K562 (cell line): ENCODE results near the gene ABLIM2. TPM values are rescaled to one million over a fixed set of nuclear protein-coding genes. Genes with fewer than 3 reads are reported as not detected.
A peak's percentile ranks its signal among the peaks of the same experiment; 100 is the strongest.

ENCODE experiments used
- ATAC-seq: fragments of 200-7000 bp; cut with Tn5 transposase; 3 replicates; pipeline ENCODE4 v1.9.1; 2020; ENCODE audit warnings: moderate library complexity
- BruUV-seq: library from RNA; stranded (reverse); fragments of 400-500 nt; replicated peaks from 2 replicates; lab custom pipeline; 2021; lab: Mats Ljungman, UMichigan
- CTCF ChIA-PET: fragments of 300-600 bp; formaldehyde crosslinking; extraction: SDS; loops from one replicate; lab custom pipeline; 2021; ENCODE audit warnings: low intra/inter-chr PET ratio; lab: Yijun Ruan, JAX
- POLR2A ChIA-PET: fragments of 300-600, 350-650 bp; sonication (Branson Sonifier 250); formaldehyde crosslinking; extraction: SDS; loops from one replicate; lab custom pipeline; 2021; ENCODE audit warnings: antibody characterized with exemption, inconsistent platforms; lab: Yijun Ruan, JAX
- DNase-seq, 4 experiments: peaks; one replicate each; pipeline versions ENCODE4 v3.0.0 to v3.0.0-alpha.2; 2011 to 2018; ENCODE audit warnings: low spot score in 3 of 4, mixed read lengths in 3 of 4; ENCODE audit errors: extremely low read depth in 1 of 4
- FAIRE-seq: peaks from 2 replicates; lab custom pipeline; 2011; peaks lifted over from hg19 to GRCh38; lab: Jason Lieb, UNC
- H2AFZ ChIP-seq: 2 replicates; pipeline ENCODE4 v1.6.0; 2011; ENCODE audit warnings: low read depth, low read length, control low read depth, inconsistent platforms
- H3K27ac ChIP-seq: fragments of 200-600 bp; 3 replicates; pipeline ENCODE4 v1.8.0; 2011; ENCODE audit warnings: low read depth, mild to moderate bottlenecking, control low read depth, inconsistent platforms, low read length, moderate library complexity, mixed read lengths; ENCODE audit errors: extremely low read depth
- H3K27me3 ChIP-seq, 2 experiments: fragments of 300-600 bp in 1 of 2; 2 replicates in 1 of 2; 3 replicates in 1 of 2; pipeline versions ENCODE4 v1.6.0 to v1.8.0; 2011; ENCODE audit warnings: inconsistent platforms in 2 of 2, low read length in 2 of 2, mild to moderate bottlenecking in 1 of 2, mixed read lengths in 1 of 2, moderate library complexity in 1 of 2; ENCODE audit not compliant: control insufficient read depth in 2 of 2, insufficient read depth in 2 of 2
- H3K36me3 ChIP-seq: fragments of 300-600 bp; 3 replicates; pipeline ENCODE4 v1.8.0; 2011; ENCODE audit warnings: mild to moderate bottlenecking, low read length, inconsistent platforms; ENCODE audit not compliant: control insufficient read depth, insufficient read depth
- H3K4me1 ChIP-seq, 2 experiments: fragments of 200-600 bp in 1 of 2; replicated peaks in 1 of 2; 2 replicates in 1 of 2; 3 replicates in 1 of 2; pipeline versions ENCODE4 v1.5.1 to v1.8.0; 2011; ENCODE audit warnings: inconsistent platforms in 2 of 2, low read length in 2 of 2, mild to moderate bottlenecking in 1 of 2, mixed read lengths in 1 of 2, moderate library complexity in 1 of 2; ENCODE audit not compliant: control insufficient read depth in 2 of 2, insufficient read depth in 2 of 2
- H3K4me2 ChIP-seq: 2 replicates; pipeline ENCODE4 v1.6.1; 2011; ENCODE audit warnings: low read length, control low read depth, inconsistent platforms, mixed read lengths; ENCODE audit not compliant: insufficient read depth
- H3K4me3 ChIP-seq: fragments of 200-600 bp; sonication (generic), shearing (Covaris generic); 2 replicates; pipeline ENCODE4 v1.5.1; 2016; ENCODE audit warnings: control low read depth, inconsistent platforms
- H3K79me2 ChIP-seq: fragments of 200-600 bp; 3 replicates; pipeline ENCODE4 v1.8.0; 2011; ENCODE audit warnings: low read length, inconsistent platforms; ENCODE audit not compliant: control insufficient read depth, insufficient read depth
- H3K9ac ChIP-seq, 2 experiments: 2 replicates each; pipeline versions ENCODE4 v1.6.0 to v1.6.1; 2011; ENCODE audit warnings: low read depth in 2 of 2, low read length in 2 of 2, control low read depth in 1 of 2, inconsistent platforms in 1 of 2, mild to moderate bottlenecking in 1 of 2, mixed read lengths in 1 of 2; ENCODE audit not compliant: insufficient read depth in 1 of 2
- H3K9me1 ChIP-seq: one replicate; pipeline ENCODE4 v1.6.0; 2011; ENCODE audit warnings: inconsistent platforms, mild to moderate bottlenecking, low read length, moderate library complexity; ENCODE audit not compliant: control insufficient read depth, insufficient read depth
- H3K9me3 ChIP-seq: replicated peaks from 2 replicates; pipeline ENCODE4 v1.5.1; 2011; ENCODE audit warnings: low read depth, low read length, inconsistent platforms; ENCODE audit not compliant: control insufficient read depth, insufficient read depth
- H4K20me1 ChIP-seq: replicated peaks from 2 replicates; pipeline ENCODE4 v1.6.1; 2011; ENCODE audit warnings: low read length, inconsistent platforms, mixed read lengths; ENCODE audit not compliant: control insufficient read depth, insufficient read depth
- BRCA1 ChIP-seq, 2 experiments: fragments of 450-650 bp in 1 of 2; sonication (generic) in 1 of 2; formaldehyde crosslinking in 1 of 2; IDR thresholded peaks; 2 replicates each; pipeline versions ENCODE4 v1.5.0 to v1.6.1; 2017 to 2020; ENCODE audit warnings: mild to moderate bottlenecking in 1 of 2, missing genetic modification reagents in 1 of 2
- FOXM1 ChIP-seq, 2 experiments: fragments of 450-650 bp in 1 of 2; sonication (generic) in 1 of 2; formaldehyde crosslinking in 1 of 2; IDR thresholded peaks; 2 replicates each; pipeline versions ENCODE4 v1.6.1 to v1.9.0; 2017 to 2022; ENCODE audit warnings: low read depth in 2 of 2, mild to moderate bottlenecking in 2 of 2, missing genetic modification reagents in 1 of 2, moderate library complexity in 1 of 2
- ZBTB5 ChIP-seq: fragments of 450-650 bp; IDR thresholded peaks from 2 replicates; pipeline ENCODE4 v1.6.1; 2017; ENCODE audit warnings: antibody characterized with exemption
- WGBS: fragments of 100-300 bp; shearing (Covaris generic); methylation state at CpG from one replicate; pipeline ENCODE4 v1.1.6; 2016; ENCODE audit warnings: low coverage, mixed read lengths; ENCODE audit not compliant: insufficient coverage; ENCODE audit errors: missing lambda C conversion rate; 5-methylcytosine and 5-hydroxymethylcytosine counted together
- in situ Hi-C: fragments of 300-500 bp; cut with MboI; formaldehyde crosslinking; loops from 4 replicates; pipeline ENCODE4 v1.15.0; 2018; ENCODE audit warnings: inconsistent platforms, mixed read lengths
- intact Hi-C: fragments of 100-400 bp; cut with micrococcal nuclease; formaldehyde crosslinking; loops from 2 replicates; pipeline ENCODE4 v1.14.2; 2022
- polyA plus RNA-seq, 8 experiments: library from polyadenylated mRNA; depleted of rRNA in 4 of 8; stranded (reverse) in 5 of 8; unstranded in 3 of 8; fragments of >200 nt; fragmentation: Nextera tagmentation in 2 of 8; fragmentation: Illumina TruSeq in 1 of 8; extraction: Ambion mirVana in 2 of 8; extraction: Trizol in 1 of 8; gene quantifications; 2 replicates each; pipeline versions ENCODE4 v1.2.1 to v1.2.3, GENCODE V29; 2011 to 2014; ENCODE audit warnings: inconsistent platforms in 1 of 8, missing spikeins in 1 of 8
- total RNA-seq, 7 experiments: library from RNA; depleted of rRNA in 6 of 7; stranded (reverse); fragments of >200 nt in 6 of 7; fragmentation: Illumina TruSeq in 2 of 7; extraction: Trizol in 2 of 7; gene quantifications; 2 replicates each; pipeline versions ENCODE4 v1.2.1 to v1.2.3, GENCODE V29; 2011 to 2021; ENCODE audit warnings: low replicate concordance in 1 of 7

Gene ABLIM2
- total and polyA plus RNA-seq, 9 of the 15 experiments (the other 6 are each of a cell fraction or from before 2014, with no cell fraction given) = not detected

- TF ChIP-seq FOXM1 (IDR thresholded peaks at IDR 0.05; ENCODE audit: low read depth) (no peak), FOXM1 (CRISPR knock-in tag; IDR thresholded peaks at IDR 0.05; ENCODE audit: low read depth) (0 out of 2 replicates have a peak, but pooled peaks have one; percentile 53)
Measured at GRCh38 chr4:8198206-8198905, 39.7 kb upstream of the ABLIM2 start (continued).

DNA sequence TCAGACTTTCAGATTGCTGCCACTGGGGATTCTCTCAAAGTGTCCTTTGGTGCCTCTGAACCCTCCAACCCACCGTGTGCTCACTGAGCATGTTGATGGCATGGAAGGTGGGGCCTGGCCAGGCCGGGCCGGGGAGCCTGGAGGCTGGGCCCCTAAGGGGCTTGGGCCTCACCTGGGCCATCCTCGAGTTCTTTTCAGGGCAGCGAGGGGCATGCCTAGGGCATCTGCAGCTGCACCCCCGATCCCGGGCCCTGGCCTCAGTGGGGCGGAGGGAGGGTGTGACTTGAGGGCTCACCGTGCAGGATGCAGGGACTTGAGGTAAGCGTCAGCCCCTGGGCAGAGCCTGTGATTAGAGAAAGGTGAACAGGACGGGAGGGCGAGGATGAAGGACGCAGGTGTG, 38.9 kb upstream of the ABLIM2 start:
- no peak overlapping the region for H3K27ac ChIP-seq
- no peak overlapping the region for H3K4me3 ChIP-seq
- no peak overlapping the region for H2AFZ ChIP-seq
- H3K4me1 ChIP-seq = peaks cover 16 to 21% of the 10 kb centered on the region in 2 experiments
- DNase-seq (no peak), ATAC-seq (no peak), FAIRE-seq (no peak)
- no TSS peak for BruUV-seq
- no peaks in the 10 kb centered on the region; the same call in 1 of the 2 replicates for H4K20me1 ChIP-seq
- H3K36me3 ChIP-seq = no peaks in the 10 kb centered on the region
- H3K79me2 ChIP-seq = no peaks in the 10 kb centered on the region
- intact Hi-C loops (no loop called here), in situ Hi-C loops (no loop called here)
- H3K4me2 ChIP-seq = no peak overlapping the region
- H3K9me3 ChIP-seq = no peaks in the 10 kb centered on the region
- no peak overlapping the region for H3K9ac ChIP-seq
- no peaks in the 10 kb centered on the region for H3K9me1 ChIP-seq
- H3K27me3 ChIP-seq = peaks cover 0 to 58% of the 10 kb centered on the region in 2 experiments; a peak in 2 of 5 replicates
- ChIA-PET POLR2A (no interaction called here), CTCF (no interaction called here)
- WGBS = 19% methylated on average over 11 of the region's 13 CpGs
- TF ChIP-seq ZBTB5 (no peak), BRCA1 (IDR thresholded peaks at IDR 0.05) (no peak), BRCA1 (CRISPR knock-in tag; IDR thresholded peaks at IDR 0.05) (no peak)
